ENCODE measurements around the gene TNNT1.

- no peak for TF ChIP-seq SP1 (IDR thresholded peaks at IDR 0.05)
- no peak for TF ChIP-seq FOXM1 (IDR thresholded peaks at IDR 0.05; ENCODE audit: borderline replicate concordance)
- TF ChIP-seq SUZ12 (IDR thresholded peaks at IDR 0.05): no peak
- no peak for TF ChIP-seq BHLHE40 (IDR thresholded peaks at IDR 0.05; ENCODE audit: borderline replicate concordance)
- no peak for TF ChIP-seq TARDBP (IDR thresholded peaks at IDR 0.05)
- no peak for TF ChIP-seq ARNT (IDR thresholded peaks at IDR 0.05)
- no peak for TF ChIP-seq FOXK2 (IDR thresholded peaks at IDR 0.05)
- TF ChIP-seq ELF4 (IDR thresholded peaks at IDR 0.05): no peak
- no peak for TF ChIP-seq LEF1 (IDR thresholded peaks at IDR 0.05; ENCODE audit: borderline replicate concordance)
- no peak for TF ChIP-seq ZNF384 (IDR thresholded peaks at IDR 0.05)
- no peak for TF ChIP-seq NFRKB (IDR thresholded peaks at IDR 0.05)
- TF ChIP-seq FOXA1 (IDR thresholded peaks at IDR 0.05): no peak
Measured at GRCh38 chr19:55103190-55103589, 45.8 kb downstream of the TNNT1 start.
